Stimulated activated effector memory CD8-positive, alpha-beta T cell treated with anti-CD3 and anti-CD28 coated beads, Interleukin-12 subunit alpha, Interleukin-12 subunit beta, amount 100 ng/mL, for 72 hours (primary cell): ENCODE measurements around the gene CXADR.
"Not testable (repeated sequence)": the region's sequence is repeated elsewhere in the genome, so short reads cannot be mapped to it uniquely, and the experiment has no call there.

Experiments used
- ATAC-seq: fragments of 150-1000 bp; cut with Tn5 transposase; 2 replicates; pipeline ENCODE4 v1.10.0; 2021
- DNase-seq, 2 donors: peaks; one replicate each; pipeline ENCODE4 v3.0.0; 2021 to 2022; ENCODE audit warnings: low spot score in 2 of 2
- H3K27ac Mint-ChIP-seq: one replicate; pipeline ENCODE4 v1.8.0; 2022; ENCODE audit warnings: mild to moderate bottlenecking, mixed read lengths
- H3K36me3 Mint-ChIP-seq: one replicate; pipeline ENCODE4 v1.8.0; 2022; ENCODE audit warnings: mild to moderate bottlenecking, mixed read lengths
- H3K4me1 Mint-ChIP-seq: one replicate; pipeline ENCODE4 v1.8.0; 2022; ENCODE audit warnings: mixed read lengths
- H3K4me3 Mint-ChIP-seq: one replicate; pipeline ENCODE4 v1.8.0; 2022; ENCODE audit warnings: mild to moderate bottlenecking, mixed read lengths
- H3K9me3 Mint-ChIP-seq: one replicate; pipeline ENCODE4 v1.8.0; 2022; ENCODE audit warnings: mixed read lengths

The CXADR gene

DNA sequence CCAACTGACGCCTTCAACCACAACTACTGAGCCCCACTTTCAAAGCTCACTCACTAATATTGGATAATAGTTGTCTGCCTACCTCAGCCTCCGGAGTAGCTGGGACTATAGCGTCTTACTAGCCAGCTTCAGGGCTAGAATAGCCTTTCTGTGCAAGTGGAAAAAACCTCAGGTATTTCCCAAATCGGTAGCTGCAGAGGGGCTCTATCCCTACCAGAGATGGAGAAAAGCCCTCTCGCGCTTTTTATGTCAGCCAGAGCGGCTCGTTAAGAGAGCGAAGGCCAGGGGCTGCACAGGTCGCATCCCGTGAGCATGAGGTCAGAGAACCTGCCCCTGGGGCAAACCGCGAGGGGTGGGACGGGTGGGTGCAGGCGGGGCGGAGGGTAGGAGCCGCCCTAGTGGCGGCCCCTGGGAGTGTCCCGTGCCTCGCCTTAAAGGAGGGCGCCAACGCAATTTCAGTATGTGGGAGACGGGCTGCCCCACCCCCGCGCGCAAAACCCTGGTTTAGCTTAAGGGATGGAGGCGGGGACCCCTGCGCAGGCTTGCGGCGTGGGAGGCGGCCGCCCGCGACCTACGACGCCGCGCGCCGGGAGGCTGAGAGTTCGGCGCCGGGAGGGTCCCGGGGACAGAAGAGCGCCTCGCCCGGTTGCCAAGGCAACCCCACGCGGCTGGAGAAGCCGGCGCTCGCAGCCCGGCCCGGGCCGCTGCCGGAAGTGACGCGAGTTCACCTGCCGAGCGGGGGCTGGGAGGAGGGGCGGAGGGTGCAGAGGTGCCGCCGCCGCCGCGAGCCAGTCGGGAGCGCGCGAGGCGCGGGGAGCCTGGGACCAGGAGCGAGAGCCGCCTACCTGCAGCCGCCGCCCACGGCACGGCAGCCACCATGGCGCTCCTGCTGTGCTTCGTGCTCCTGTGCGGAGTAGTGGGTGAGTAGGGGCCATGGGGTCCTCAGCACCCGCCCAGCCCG, at the start of gene CXADR:
Gene CXADR, plus strand, starts transcription at position 791 of the 961 bp plus-strand sequence. Its CDS starts 87 bp downstream, at position 878.
- peak; percentile 88 for ATAC-seq
- Mint-ChIP-seq H3K4me1 (peaks cover 19% of the 10 kb centered on the region), H3K27ac (no peak within 1 kb of the TSS), H3K36me3 (no peaks in the 10 kb centered on the region), H3K9me3 (no peaks in the 10 kb centered on the region), H3K4me3 (peak within 1 kb of the TSS; percentile 76)
- peak; percentile 18 to 74 for DNase-seq

- no peak for DNase-seq
- H3K4me1 Mint-ChIP-seq = no peaks in the 10 kb centered on the region
- H3K36me3 Mint-ChIP-seq = no peaks in the 10 kb centered on the region
These were observed 46.7 kb upstream of the CXADR start for GRCh38 chr21:17466166-17466565.

DNA sequence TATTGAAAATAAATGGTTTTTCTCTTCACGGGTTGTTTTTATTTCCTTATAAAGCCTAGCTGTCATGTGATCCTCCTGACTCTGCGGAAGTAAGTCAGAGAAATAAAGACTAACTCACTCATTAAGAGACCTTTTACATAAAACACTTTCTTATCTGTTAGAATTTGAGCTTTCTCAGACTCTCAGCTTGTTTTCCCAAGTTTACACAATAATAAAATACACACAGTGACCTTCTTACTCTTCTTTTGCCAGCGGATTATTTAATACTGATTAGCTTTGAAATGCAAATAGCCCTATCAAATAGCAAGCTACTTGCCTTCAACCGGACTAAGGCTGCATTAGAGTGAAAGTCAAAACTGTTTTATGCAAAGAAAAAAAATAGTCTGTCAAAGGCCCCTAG, 45.5 kb upstream of the CXADR start:
- Mint-ChIP-seq H3K27ac (no peak overlapping the region), H3K9me3 (no peaks in the 10 kb centered on the region), H3K4me3 (no peak overlapping the region), H3K36me3 (no peaks in the 10 kb centered on the region), H3K4me1 (no peaks in the 10 kb centered on the region)
- no peak for DNase-seq
- no peak for ATAC-seq

More at GRCh38 chr21:17466166-17466565, 46.7 kb upstream of the CXADR start:
- no peaks in the 10 kb centered on the region for H3K9me3 Mint-ChIP-seq
- H3K27ac Mint-ChIP-seq = no peak overlapping the region
- ATAC-seq = no peak
- no peak overlapping the region for H3K4me3 Mint-ChIP-seq

GRCh38 chr21:17467829-17468228, 45.0 kb upstream of the CXADR start:
- H3K4me1 Mint-ChIP-seq = no peaks in the 10 kb centered on the region
- ATAC-seq (no peak), DNase-seq (no peak)
- no peak overlapping the region for H3K27ac Mint-ChIP-seq
- no peak overlapping the region for H3K4me3 Mint-ChIP-seq
- no peaks in the 10 kb centered on the region for H3K36me3 Mint-ChIP-seq
- H3K9me3 Mint-ChIP-seq = no peaks in the 10 kb centered on the region

GRCh38 chr21:17468698-17469097, 44.1 kb upstream of the CXADR start:
- Mint-ChIP-seq H3K27ac (no peak overlapping the region), H3K9me3 (no peaks in the 10 kb centered on the region), H3K4me3 (no peak overlapping the region), H3K36me3 (no peaks in the 10 kb centered on the region), H3K4me1 (no peaks in the 10 kb centered on the region)
- no peak for ATAC-seq
- DNase-seq = no peak

- ATAC-seq (no peak), DNase-seq (no peak)
- Mint-ChIP-seq H3K27ac (no peak overlapping the region), H3K9me3 (peaks cover 2% of the 10 kb centered on the region), H3K4me3 (no peak overlapping the region), H3K36me3 (no peaks in the 10 kb centered on the region), H3K4me1 (no peaks in the 10 kb centered on the region)
These were observed 43.1 kb upstream of the CXADR start for GRCh38 chr21:17469727-17470126.

DNA sequence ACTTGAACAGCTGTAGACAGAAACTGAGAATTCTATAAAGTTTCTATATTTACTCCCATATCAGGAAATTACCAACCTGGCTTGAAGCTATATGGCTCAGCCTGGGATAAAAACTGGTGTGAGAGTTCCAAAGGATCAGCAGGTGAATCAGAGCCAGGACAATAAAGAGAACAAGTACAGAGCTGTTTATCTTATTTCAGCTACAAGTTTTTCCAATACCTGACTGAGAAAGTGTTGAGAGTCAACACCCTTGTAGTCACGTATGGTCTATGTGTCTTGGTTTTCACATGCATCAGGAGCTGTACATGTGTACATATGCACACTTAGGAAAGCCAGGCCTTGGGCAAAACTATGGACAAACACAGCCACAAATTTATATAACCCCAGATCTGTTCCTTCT, 40.7 kb upstream of the CXADR start:
- Mint-ChIP-seq H3K27ac (no peak overlapping the region), H3K36me3 (no peaks in the 10 kb centered on the region), H3K4me3 (no peak overlapping the region), H3K4me1 (no peaks in the 10 kb centered on the region), H3K9me3 (peaks cover 2% of the 10 kb centered on the region)
- no peak for ATAC-seq
- DNase-seq = no peak

DNA sequence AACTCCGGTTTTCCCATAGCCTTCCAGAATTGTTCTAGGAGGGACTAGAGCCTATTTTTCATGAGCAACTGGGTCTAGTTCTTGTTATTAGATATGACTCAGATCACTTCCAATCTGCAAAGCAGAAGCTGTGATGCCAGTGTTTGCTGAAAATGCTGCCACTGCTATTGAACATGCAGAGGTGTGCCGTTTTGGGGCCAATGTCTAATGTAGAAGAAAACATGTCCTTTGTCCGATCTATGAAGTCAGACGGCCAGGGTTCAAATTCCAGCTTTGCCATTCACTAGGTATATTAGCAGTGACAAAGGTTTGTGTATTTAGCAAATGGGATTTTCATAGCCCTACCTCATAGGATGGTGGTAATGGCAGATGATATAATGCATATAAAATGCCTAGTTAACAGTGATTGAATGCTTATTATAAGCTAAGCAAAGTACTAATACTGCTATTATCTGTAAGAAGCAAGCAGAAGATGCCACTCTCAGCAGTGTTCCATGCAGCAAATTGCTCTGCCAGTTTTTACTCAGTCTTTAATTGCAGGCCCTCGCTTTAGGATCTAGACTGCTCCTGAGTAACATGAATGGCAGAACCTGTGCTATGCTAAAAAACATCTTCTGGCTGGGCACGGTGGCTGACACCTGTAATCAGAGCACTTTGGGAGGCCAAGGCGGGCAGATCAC, 40.1 kb upstream of the CXADR start:
- H3K9me3 Mint-ChIP-seq = peaks cover 2% of the 10 kb centered on the region
- H3K36me3 Mint-ChIP-seq = no peaks in the 10 kb centered on the region
- DNase-seq (no peak), ATAC-seq (no peak)
- no peak overlapping the region for H3K4me3 Mint-ChIP-seq
- H3K4me1 Mint-ChIP-seq = no peaks in the 10 kb centered on the region
- H3K27ac Mint-ChIP-seq = no peak overlapping the region

DNA sequence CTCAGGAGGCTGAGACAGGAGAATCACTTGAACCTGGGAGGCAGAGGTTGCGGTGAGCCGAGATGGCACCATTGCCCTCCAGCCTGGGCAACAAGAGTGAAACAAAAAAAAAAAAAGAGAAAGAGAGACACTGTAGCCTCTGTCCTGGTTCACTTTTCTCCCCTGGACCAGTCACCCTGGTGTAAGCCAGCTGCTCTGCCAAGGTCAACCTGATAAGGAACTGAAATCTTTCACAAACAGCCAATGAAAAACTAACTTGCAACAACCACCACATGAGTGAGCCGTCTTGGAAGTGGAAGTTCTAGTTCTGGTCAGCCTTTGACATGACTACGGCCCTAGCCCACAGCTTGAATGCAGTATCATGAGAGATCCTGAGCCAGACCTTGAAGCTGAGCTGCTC, 36.8 kb upstream of the CXADR start:
- DNase-seq = no peak

GRCh38 chr21:17478156-17478555, 34.7 kb upstream of the CXADR start:
- H3K9me3 Mint-ChIP-seq, ATAC-seq, H3K27ac Mint-ChIP-seq, H3K4me3 Mint-ChIP-seq, H3K36me3 Mint-ChIP-seq, DNase-seq, H3K4me1 Mint-ChIP-seq: not testable (repeated sequence)

More for the DNA sequence above, 36.8 kb upstream of the CXADR start:
- H3K27ac Mint-ChIP-seq = no peak overlapping the region
- no peak for ATAC-seq
- no peaks in the 10 kb centered on the region for H3K4me1 Mint-ChIP-seq
- H3K36me3 Mint-ChIP-seq = no peaks in the 10 kb centered on the region
- H3K9me3 Mint-ChIP-seq = peaks cover 2% of the 10 kb centered on the region
- H3K4me3 Mint-ChIP-seq = no peak overlapping the region

GRCh38 chr21:17479606-17480005, 33.2 kb upstream of the CXADR start:
- ATAC-seq (no peak), DNase-seq (no peak)

DNA sequence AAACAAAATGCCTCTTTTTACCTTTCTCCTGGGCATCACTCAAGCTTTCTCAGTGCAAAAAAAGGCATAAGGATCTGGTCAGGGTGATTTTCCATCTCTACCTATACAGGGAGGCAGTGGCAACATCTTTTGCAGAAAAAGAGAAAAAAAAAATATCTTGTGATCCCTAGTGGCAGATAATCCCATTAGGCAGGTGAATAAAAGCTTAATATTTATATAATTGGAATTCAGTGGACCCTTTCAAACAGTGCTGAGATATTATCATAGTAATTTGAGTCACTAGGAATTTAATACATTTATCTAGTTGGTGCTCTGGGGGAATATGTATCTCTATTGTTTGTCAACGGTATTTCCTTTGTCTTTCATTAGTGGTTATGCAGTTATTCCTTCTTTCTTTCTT, 29.9 kb upstream of the CXADR start:
- Mint-ChIP-seq H3K36me3 (no peaks in the 10 kb centered on the region), H3K4me3 (no peak overlapping the region), H3K27ac (no peak overlapping the region), H3K9me3 (no peaks in the 10 kb centered on the region), H3K4me1 (no peaks in the 10 kb centered on the region)
- DNase-seq (no peak), ATAC-seq (no peak)

More at GRCh38 chr21:17479606-17480005, 33.2 kb upstream of the CXADR start:
- Mint-ChIP-seq H3K36me3 (no peaks in the 10 kb centered on the region), H3K4me3 (no peak overlapping the region), H3K4me1 (no peaks in the 10 kb centered on the region), H3K9me3 (no peaks in the 10 kb centered on the region), H3K27ac (no peak overlapping the region)

GRCh38 chr21:17488620-17489019, 24.2 kb upstream of the CXADR start:
- no peak overlapping the region for H3K4me3 Mint-ChIP-seq
- H3K27ac Mint-ChIP-seq = no peak overlapping the region
- H3K4me1 Mint-ChIP-seq = peaks cover 6% of the 10 kb centered on the region
- no peaks in the 10 kb centered on the region for H3K9me3 Mint-ChIP-seq
- H3K36me3 Mint-ChIP-seq = no peaks in the 10 kb centered on the region
- peak; percentile 86 for ATAC-seq
- DNase-seq = no peak

GRCh38 chr21:17489565-17489964, 23.3 kb upstream of the CXADR start:
- H3K4me3 Mint-ChIP-seq, H3K36me3 Mint-ChIP-seq, H3K9me3 Mint-ChIP-seq, H3K27ac Mint-ChIP-seq, H3K4me1 Mint-ChIP-seq, DNase-seq: not testable (repeated sequence)
- peak; percentile 70 for ATAC-seq

DNA sequence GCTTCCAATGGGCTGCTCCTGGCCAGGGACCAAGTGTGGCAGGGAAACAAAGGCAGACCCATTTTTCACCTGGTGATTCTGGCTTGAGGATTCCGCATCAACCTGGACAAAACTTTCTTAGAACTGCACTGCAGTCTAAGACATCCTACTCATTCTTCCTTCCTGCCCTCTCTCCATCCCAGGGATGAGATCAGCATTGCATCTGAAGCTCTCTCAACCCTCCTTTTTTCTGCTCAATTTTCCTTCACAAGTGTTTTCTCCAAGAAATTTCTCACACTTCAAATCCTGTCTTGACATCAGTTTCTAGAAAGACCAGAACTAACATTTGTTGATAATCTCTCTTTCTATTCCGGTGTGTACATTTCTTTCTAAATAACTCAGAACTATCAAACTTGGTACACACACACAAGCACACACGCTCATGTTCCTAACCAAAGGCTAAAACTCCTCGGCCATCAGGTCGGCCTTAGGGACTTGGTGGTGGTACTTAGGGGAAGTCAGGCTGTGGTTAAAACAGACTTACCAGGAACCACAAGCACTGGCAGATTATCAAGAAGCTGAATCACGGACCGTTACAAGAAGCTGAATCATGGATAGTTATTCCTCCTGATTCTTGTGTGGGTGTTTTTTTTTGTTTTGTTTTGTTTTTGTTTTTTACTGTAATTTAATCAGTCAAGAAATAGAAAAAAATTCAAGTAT, 21.0 kb upstream of the CXADR start:
- peak; percentile 68 for ATAC-seq
- DNase-seq = no peak
- Mint-ChIP-seq H3K4me1 (peaks cover 6% of the 10 kb centered on the region), H3K36me3 (no peaks in the 10 kb centered on the region), H3K9me3 (no peaks in the 10 kb centered on the region), H3K27ac (no peak overlapping the region), H3K4me3 (no peak overlapping the region)
